Activated T-helper 1 cell treated with anti-CD3 and anti-CD28 coated beads, Interleukin-2, amount 50 U/mL, for 16 hours (primary cell): ENCODE results near the gene GOLIM4.

Source experiments
- DNase-seq, 2 donors: peaks; one replicate each; pipeline ENCODE4 v3.0.0-alpha.2; 2020; ENCODE audit warnings: low read depth in 1 of 2, low spot score in 1 of 2

The GOLIM4 gene

DNA sequence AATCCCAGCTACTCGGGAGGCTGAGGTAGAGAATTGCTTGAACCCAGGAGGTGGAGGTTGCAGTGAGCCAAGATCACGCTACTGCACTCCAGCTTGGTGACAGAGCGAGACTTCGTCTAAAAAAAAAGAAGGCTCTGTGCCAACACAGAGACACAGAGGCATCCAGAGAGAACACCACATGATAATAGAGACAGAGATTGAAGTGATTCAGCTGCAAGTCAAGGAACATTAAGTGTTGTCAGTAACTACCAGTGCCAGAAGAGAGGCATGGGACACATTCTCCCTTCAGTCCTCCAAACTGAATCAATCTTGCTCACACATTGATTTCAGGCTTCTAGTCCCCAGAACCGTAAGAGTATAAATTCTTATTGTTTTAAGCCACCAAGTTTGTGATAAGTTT, 97.5 kb downstream of the GOLIM4 start:
- DNase-seq: no peak

DNA sequence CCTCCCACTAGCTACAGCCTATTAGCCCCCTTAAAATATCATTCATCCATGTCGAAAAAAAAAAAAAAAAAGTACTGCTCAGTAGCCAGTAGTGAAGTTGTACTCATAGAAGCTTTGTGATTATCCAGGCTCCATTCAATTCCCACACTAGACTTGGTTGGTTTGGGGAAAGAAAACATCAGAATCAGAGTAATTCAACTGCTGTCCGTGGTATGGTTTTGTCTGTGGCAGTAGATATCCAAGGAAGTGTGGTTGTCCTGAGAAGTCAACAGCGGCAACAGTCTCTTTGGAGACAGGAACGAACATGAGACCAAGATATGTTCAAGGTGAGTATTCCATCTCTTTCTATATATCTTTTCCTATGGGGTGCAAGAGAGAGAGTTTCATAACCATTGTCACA, 99.2 kb downstream of the GOLIM4 start:
- DNase-seq: no peak

DNA sequence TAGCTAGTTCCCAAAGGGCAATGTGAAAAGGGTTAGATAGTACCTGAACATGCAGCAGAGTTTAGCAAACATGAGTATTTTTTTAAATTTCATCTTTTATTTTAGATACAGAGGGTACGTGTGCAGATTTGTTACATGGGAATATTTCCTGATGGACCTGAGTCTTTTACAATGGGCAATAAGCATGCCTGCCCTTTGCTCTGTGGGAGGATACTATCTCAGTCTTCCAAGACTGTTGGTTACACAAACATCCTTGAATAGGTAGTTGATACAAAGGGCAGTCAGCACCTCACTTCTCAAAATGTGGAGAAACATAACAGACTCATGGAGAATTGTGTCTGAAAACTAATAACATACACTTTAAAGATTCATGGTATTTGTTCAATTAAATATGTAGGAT, 103.3 kb downstream of the GOLIM4 start:
- DNase-seq: no peak

DNA sequence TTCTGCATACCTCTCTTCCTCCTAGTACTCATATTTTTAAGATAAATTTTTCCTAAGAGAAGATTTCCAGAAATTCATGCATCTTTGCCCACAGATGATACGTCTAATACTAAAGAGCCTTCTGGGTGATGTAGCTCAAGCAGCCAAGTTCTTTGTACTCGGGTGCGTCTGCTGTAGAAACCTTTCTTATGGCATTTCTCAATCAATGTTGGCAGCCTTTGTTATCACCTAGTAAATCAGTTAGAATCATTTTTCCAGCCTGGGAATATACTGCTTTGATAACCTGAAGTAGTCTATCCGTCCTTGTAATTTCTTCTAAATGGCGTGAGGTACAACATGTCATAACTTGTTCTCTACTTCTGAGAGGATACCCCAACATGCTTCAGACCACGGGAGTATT, 104.5 kb downstream of the GOLIM4 start:
- DNase-seq: no peak

DNA sequence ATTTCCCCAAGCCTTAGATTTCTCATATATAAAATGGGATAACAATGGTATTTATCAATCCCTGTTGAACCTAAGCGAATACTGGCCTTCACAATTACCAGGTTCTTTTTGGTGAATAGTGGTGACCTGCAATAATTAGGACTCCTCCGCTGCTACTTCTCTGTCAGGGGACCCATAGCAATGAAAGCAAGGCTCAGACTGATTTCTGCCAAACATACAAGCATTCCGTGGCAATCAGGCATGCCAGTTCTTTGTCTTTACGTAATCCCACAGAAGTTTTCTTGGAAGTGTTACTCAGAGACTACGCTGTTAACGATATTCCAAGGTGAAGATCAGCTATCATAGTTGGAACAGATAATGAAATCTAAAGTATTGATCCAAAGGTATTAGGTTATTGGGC, 105.7 kb downstream of the GOLIM4 start:
- no peak for DNase-seq

DNA sequence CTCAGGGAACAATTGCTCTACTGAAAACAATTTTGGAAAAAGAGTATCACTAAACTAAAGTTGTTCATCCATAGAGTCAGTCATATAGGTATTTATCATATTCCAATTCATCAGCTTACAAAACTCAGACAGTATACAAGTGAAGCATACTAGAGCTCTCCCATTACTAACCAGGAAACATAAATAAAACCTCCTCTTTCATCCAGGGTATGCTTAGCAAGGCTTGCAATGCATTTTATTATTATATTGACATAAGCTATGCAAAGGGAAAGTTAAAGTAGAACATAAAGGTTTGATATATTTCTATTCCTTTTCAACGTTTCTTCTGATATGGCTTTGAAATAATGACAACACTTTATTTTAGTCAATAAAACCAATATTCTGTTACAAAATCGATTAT, 106.7 kb downstream of the GOLIM4 start:
- no peak for DNase-seq

DNA sequence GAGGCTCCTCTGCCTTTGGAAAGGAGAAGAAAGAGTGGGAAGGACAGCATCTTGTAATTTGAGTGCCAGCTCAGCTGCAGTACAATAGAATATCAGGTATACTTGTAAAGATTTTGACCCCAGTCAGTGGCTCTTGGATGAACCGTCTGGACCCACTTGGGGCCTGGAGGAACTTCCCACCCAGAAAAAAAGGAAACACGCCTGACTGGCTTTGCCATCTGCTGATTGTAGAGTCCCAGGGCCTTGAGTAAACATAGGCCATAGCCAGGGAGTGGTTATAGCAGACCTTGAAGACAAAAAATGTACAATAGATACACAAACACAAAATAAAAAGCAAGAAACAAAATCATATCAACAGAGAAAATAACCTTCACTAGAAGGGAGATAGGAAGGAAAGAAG, 112.1 kb downstream of the GOLIM4 start:
- DNase-seq: no peak

DNA sequence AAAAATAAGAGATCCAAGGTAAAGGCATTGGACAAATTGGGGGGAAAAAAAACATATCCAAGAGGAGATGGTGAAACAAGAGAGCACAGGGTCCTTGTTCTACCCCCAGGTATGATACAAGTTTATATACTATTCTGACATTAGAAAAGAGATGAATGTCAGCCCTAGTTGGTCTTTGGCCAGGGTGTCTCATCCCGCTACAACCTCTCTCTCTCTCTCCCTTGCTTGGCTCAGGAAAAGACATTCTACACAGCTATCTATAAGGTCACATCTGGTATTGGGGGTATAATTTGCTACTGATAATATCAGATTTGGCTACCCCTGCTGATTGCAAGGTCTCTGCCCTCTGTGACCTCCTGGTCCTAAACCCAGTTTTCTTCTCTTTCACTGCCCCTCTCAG, 117.2 kb downstream of the GOLIM4 start:
- no peak for DNase-seq

DNA sequence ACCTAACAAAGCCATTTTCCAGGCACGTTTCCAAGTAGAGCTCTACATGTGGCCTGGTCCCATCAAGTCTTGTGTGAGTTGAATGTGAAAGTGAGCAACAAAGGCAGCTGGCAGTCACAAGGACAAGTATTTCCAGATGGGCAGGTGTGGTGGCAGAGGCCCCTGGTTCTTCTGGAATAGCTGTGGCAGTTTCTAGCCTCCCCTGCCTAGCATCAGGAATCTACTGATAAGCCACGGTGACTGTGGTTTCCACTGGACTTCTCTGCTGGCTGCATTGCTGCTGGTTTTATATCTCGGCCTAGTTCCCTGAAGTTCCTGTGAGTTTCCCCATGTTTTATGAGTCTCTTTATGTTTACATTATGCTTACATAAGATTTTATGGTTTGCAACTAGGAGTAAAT, 117.7 kb downstream of the GOLIM4 start:
- DNase-seq: no peak

DNA sequence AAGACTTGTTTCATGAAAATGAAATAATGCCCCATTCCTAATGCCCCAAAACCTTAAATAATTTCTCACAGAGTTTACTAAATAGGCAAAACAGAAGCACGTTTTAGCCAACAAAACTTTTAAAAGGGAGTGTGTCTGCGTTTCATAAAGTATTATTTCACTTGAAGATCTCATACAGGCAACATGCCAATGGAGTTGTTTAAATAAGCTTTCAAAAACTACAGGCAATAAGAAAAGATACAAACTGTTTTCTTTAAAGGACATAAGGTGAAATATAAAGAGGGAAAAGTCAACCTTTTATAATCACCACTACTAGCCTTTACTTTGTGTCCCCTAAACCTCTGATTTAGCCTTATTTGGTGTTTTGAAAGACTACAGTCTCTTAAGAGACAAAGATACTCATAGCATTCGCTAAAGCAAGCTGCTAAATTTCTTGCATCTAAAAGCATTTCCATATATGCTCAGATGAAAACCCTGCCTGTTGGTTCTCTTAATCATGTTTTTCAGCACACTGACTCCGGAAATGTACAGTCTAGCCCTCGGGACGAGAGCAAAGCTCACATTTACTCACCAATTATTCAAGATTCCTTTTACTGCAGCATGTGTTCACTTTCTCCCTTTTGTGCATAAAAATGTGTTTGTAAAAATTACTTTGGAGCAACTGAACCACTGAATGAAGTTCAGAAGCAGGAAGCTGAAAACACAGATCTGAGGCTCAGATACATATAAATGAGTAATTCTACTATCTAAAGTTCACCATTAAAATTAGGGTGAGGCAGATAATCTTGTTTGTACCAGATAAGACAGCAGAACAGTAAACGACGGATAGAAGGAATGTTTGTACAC, 119.0 kb downstream of the GOLIM4 start:
- DNase-seq: no peak

DNA sequence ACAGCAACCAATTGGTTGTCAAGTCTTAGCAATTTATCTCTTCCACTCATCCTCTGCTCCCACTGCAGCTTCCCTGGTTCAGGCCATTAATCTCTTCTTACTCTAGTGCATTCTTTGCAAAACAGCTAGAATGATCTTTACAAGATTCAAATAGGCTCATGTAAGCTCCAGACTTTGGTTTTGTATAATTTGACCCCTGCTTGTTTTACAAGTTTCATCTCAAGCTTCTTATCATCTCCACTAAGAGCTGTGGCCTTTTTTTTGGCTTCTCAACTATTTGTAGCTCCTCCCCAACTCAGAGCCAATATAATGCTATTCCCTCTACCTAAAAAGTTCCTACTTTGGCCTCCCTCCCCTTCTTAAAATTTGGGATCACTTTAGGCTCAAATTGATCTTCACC, 121.8 kb downstream of the GOLIM4 start:
- no peak for DNase-seq

DNA sequence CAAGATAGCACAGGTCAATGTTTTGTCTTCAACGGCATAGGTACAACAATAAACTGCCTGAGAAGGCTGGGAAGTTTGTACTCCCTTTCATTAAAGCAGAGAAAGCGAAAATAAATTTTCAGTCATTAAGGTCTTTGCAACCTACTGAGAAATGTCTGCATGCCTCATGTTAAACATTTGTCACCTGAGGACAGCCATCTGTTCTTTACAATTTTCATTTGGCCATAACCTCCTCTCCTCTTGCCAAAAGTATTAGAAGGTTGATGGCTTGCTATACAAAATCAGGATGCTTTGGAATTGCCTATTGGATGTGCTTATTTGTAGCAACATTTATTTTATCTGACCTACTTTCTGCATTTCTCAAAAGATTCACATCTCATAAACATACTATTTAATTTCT, 122.7 kb downstream of the GOLIM4 start:
- no peak for DNase-seq

DNA sequence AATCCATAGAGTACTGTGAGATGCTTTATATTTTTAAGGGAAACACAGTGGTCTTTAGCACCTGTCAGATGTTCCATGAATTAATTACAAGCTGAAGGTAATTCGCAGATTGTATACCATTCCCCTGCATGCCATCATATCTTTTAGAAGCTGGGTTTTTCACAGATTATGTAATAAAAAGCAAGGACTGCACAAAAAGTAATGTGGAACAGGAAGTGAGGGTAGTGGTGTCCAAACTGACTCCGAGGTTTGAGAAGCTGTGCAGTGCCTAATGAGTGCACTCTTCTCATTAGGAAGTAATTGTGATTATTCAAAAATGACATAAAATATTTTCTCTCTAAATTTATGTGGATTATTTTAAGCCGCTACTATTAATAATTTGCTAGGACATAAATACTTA, 123.2 kb downstream of the GOLIM4 start:
- no peak for DNase-seq

DNA sequence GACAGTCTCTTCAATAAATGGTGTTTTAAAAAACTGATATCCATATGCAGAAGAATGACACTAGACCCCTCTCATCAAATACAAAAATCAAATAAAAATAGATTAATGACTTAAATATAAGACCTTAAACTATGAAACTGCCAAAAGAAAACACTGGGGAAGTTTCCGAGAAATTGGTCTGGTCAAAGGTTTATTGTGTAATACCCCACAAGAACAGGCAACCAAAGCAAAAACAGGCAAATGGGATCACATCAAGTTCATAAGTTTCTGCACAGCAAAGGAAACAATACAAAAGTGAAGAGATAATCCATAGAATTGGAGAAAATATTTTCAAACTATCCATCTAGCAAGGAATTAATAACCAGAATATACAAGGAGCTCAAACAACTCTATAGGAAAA, 126.2 kb downstream of the GOLIM4 start:
- no peak for DNase-seq

DNA sequence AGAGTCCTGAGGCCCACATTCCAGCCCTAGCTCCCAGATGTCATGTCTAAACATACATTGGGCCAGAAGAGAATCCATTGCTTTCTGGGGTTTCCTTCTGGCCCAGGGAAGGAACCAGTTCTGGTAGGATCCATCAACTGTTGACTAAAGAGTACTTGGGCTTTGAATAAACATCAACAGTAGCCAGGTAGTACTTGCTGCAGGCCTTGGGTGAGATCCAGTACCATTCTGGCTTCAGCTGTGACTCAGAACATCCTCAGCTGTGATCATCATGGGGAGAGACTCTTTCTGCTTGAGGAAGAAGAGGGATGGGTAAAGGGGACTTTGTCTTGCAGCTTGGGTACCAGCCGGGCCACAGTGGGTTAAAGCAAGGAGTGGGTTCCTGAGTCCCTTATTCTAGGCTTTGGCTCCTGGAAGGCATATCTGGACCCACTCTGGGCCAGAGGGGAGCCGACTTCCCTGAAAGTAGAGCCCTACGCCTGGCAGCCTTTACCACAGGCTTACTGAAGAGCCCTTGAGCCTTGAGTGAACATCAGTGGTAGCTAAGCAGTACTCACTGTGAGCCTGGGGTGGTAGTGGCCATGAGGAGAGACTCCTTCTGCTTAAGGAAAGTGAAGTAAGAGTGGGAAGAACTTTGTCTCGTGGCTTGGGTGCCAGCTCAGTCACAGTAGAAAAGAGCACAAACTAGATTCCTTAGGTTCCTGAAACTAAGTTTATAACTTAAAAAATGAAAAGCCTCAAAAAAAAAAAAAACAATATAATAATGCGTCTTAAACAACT, 128.3 kb downstream of the GOLIM4 start:
- no peak for DNase-seq
